PC-3 (cell line): ENCODE data around the gene BMP8B.

Experiments used
- EZH2 ChIP-seq: fragments of 300-600 bp; sonication (generic); IDR thresholded peaks from one replicate; pipeline ENCODE4 v1.6.1; 2017; ENCODE audit warnings: antibody characterized with exemption, mild to moderate bottlenecking, low read length; ENCODE audit not compliant: unreplicated experiment
- EZH2phosphoT487 ChIP-seq: fragments of 300-600 bp; sonication (generic); IDR thresholded peaks from 2 replicates; pipeline ENCODE4 v1.6.1; 2018; ENCODE audit warnings: mild to moderate bottlenecking, antibody characterized with exemption, low read length, borderline replicate concordance
- TF ChIP-seq, protein P1 (sequence below): fragments of 300-600 bp; sonication (generic); conservative IDR thresholded peaks from 2 replicates; pipeline ENCODE4 v1.5.1; 2017; ENCODE audit warnings: antibody characterized with exemption, low read depth, mild to moderate bottlenecking, low read length

GRCh38 chr1:39781349-39781715, 7.3 kb downstream of the BMP8B start:
- TF ChIP-seq, protein P1, sequence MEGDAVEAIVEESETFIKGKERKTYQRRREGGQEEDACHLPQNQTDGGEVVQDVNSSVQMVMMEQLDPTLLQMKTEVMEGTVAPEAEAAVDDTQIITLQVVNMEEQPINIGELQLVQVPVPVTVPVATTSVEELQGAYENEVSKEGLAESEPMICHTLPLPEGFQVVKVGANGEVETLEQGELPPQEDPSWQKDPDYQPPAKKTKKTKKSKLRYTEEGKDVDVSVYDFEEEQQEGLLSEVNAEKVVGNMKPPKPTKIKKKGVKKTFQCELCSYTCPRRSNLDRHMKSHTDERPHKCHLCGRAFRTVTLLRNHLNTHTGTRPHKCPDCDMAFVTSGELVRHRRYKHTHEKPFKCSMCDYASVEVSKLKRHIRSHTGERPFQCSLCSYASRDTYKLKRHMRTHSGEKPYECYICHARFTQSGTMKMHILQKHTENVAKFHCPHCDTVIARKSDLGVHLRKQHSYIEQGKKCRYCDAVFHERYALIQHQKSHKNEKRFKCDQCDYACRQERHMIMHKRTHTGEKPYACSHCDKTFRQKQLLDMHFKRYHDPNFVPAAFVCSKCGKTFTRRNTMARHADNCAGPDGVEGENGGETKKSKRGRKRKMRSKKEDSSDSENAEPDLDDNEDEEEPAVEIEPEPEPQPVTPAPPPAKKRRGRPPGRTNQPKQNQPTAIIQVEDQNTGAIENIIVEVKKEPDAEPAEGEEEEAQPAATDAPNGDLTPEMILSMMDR = no peak
- no peak for TF ChIP-seq EZH2phosphoT487
- TF ChIP-seq EZH2 = no peak
